ENCODE data around the gene DIPK1A.

- TF ChIP-seq CTCF (IDR thresholded peaks at IDR 0.05) (no peak), POLR2A (IDR thresholded peaks at IDR 0.05) (no peak)
Measured at GRCh38 chr1:92848201-92848600, 113.1 kb downstream of the DIPK1A start.
